CD4-positive, alpha-beta T cell treated with Interleukin-17A for 4 hours (primary cell): ENCODE data around the gene PTPRC.

Source experiments
- DNase-seq: peaks from one replicate; pipeline ENCODE4 v3.0.0-alpha.2; 2020; ENCODE audit warnings: mixed read lengths

The PTPRC gene

GRCh38 chr1:198649232-198649967 is 10.6 kb downstream of the PTPRC start:
- no peak for DNase-seq

- peak; percentile 51 for DNase-seq
Measured at GRCh38 chr1:198649968-198650338, 11.1 kb downstream of the PTPRC start.

- DNase-seq, result no peak
Measured at GRCh38 chr1:198650506-198650905, 11.7 kb downstream of the PTPRC start.

- DNase-seq, result no peak
Measured at GRCh38 chr1:198651650-198652400, 13.0 kb downstream of the PTPRC start.

DNA sequence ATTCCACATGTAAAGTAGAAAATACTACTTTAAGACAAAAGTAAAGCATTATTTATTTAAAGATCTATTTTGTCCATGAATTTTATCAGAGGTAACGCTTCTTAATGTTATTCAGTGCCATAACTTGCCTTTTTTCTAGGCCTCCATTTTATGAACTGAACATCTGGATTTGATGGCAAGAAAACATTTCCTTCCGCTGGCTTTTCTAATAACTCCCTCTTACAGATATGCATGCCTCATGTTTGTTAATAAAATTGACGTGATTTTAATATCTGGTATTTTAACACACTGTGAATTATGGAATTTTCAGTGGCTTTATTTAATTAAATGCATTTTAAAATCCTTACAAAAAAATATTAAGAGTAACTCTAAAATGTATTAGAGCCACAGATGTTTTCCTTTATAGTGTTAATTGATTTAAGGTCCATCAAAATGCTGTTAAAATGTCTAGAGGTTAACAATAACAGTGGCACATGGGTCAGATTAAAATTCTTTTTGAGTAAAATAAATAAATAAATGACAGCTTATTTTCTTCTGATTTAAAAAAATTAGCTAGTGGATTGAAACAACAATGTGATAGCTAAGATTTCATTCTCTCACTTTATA is 15.1 kb downstream of the PTPRC start:
- DNase-seq, result no peak

DNA sequence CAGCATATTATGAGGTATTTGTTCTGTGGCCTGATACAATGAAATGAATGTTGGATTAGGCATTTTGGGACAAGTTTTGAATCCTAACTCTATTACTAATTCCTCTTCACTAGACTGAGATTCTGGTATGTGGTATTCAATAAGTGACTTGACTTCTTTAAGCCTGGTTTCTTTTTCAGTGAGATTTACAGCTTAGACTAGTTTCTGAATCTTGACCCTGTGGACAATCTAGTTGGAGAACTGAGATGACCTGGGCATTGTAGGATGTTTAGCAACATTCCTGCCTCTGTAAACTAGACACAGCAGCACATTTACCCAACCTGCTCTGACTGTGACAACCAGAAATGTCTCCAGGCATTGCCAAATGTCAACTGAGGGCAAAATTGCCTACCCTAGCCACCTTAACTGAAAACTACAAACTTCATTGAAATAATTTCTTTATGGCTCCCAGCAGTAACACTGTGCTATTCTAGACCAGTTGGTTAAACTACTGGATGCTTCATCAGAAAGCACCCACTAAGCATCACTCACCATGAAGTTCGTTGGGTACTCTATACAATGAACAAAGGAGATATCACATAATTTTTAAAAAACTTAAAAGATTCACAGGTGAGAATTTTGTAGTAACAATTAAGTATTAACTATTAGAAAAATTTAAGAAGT is 16.8 kb downstream of the PTPRC start:
- DNase-seq, result no peak

- DNase-seq, result peak; percentile 80
Measured at GRCh38 chr1:198656500-198656932, 17.7 kb downstream of the PTPRC start.

- peak; percentile 40 for DNase-seq
Measured at GRCh38 chr1:198657550-198658064, 18.8 kb downstream of the PTPRC start.

- no peak for DNase-seq
Measured at GRCh38 chr1:198660341-198661261, 21.8 kb downstream of the PTPRC start.

- no peak for DNase-seq
Measured at GRCh38 chr1:198662821-198663220, 24.0 kb downstream of the PTPRC start.

GRCh38 chr1:198664068-198664788 is 25.4 kb downstream of the PTPRC start:
- DNase-seq, result no peak

- DNase-seq, result no peak
Measured at GRCh38 chr1:198667186-198667585, 28.3 kb downstream of the PTPRC start.

DNA sequence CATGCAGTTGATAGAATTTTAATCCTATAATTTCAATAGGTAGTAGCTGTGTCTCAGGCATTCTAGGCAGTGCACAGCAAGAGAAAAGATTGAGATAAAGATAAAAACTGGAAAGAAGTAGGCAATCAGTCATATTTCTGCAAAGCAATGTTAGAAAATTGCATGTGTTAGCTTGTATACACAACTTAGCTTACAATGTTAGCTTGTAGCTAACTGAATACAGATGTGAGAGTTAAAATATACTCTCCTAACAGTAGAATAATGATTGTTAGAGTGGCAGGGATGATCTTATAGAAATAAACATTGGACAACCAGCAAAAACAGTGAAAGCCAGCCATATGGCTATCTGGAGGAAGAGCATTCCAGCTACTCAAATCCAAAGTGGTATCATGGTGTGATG is 29.0 kb downstream of the PTPRC start:
- DNase-seq, result no peak

DNA sequence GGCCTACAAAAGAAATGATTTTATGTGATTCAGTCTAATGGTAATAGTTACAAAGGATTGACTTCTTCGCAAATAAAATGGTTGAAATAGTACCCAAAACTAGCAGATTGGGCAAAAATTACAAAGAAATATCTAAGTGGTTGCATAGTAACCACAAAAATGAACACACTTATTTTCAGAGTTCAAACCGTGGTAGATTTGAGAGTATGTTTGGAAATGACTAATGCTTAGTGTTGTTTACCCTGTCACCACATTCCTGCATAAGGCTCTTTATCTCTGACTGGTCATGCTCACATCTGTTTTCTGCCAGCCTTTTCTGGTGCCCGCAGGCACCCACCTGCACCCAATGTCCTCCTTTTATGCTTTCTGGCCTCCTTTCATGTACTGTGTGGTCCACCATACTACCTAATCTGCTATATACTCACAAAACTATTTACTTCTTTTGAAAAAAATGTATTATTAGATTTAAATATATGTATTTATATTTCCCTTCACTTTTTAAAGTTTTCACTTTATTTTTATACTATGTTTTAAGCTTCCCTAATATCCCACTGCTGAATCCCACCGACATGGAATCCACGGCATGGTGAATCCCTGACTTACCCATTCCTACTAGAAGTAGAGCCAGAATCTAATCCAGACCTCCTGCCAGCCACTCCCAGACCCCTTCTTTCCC is 30.3 kb downstream of the PTPRC start:
- peak; percentile 59 for DNase-seq

DNA sequence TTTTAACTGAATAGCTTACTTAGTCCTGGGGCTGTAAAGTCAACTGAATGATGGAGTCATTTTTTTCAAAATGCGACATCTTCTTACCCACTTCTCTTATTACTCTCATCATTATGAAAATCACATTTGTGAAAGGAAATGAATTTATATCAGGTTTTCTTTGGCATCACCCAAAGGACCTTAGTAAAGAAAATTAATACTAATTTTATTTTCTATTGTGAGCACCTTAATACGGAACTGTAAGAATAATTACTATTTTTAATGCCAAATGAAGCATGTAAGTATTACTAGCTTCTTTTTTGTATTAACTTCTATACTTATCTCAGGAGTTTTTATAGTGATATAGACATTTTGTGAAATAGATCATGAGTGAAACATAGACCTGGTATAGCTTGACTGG is 30.9 kb downstream of the PTPRC start:
- no peak for DNase-seq

DNA sequence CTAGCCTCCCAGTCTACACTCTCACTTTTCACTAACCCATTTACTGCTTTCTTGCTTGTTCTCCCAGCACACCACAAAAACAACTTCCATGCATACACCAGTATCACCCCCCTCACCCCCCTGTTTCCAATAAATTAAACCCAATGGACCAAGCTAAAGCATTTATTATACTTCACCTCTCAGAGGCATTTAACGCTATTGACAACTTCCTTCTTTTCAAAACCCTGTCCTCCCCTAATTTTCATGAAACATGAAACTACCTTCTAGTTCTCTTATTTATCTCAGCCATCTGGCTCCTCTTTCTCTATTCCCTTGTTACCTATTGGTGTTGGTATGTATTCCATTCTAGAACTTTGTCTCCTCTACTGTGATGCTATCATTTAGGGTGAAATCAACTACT is 32.3 kb downstream of the PTPRC start:
- no peak for DNase-seq

GRCh38 chr1:198672124-198672523 is 33.3 kb downstream of the PTPRC start:
- DNase-seq, result no peak

DNA sequence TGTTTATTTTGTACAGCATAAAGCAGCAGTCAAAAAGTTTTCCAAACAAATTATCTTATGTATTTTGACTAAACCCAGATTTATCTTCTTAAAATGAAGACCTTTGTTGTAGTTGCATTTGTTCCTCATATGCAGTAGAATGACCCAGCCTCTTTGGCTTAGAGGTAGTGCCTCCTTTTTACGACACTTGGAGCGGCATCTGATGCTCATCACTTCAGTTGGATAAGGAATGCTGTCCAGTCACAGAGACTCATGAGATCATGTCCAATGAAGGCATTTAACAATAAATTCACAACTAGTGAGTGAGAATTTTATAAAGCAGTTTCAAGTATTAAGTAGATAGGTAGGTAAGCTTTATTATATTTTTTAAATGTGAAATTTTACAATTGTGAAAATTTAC is 35.2 kb downstream of the PTPRC start:
- no peak for DNase-seq

- peak; percentile 25 for DNase-seq
Measured at GRCh38 chr1:198676253-198676652, 37.4 kb downstream of the PTPRC start.

- no peak for DNase-seq
Measured at GRCh38 chr1:198677027-198677426, 38.2 kb downstream of the PTPRC start.

GRCh38 chr1:198677871-198678270 is 39.0 kb downstream of the PTPRC start:
- no peak for DNase-seq
